Aorta (tissue), 5 donors: ENCODE results near the gene RNF141. TPM values are rescaled to one million over a fixed set of nuclear protein-coding genes. Genes with fewer than 3 reads are reported as not detected.

Experiments
- ATAC-seq: fragments of 200-7000 bp; cut with Tn5 transposase; one replicate; pipeline ENCODE4 v1.9.1; 2022; ENCODE audit warnings: moderate library complexity; ENCODE audit not compliant: low FRiP score
- DNase-seq, 2 donors: peaks; one replicate each; pipeline ENCODE4 v3.0.0-alpha.2; 2020
- H3K27ac ChIP-seq, 2 donors: one replicate each; pipeline ENCODE4 v1.5.1; 2013; ENCODE audit warnings: low read length in 2 of 2, mild to moderate bottlenecking in 2 of 2, moderate library complexity in 2 of 2, control low read depth in 1 of 2, inconsistent platforms in 1 of 2, low read depth in 1 of 2
- H3K27me3 ChIP-seq, 2 donors: one replicate each; pipeline ENCODE4 v1.6.1; 2013; ENCODE audit warnings: control low read depth in 1 of 2, low read length in 1 of 2, mild to moderate bottlenecking in 1 of 2, moderate library complexity in 1 of 2; ENCODE audit not compliant: insufficient read depth in 2 of 2, control insufficient read depth in 1 of 2
- H3K36me3 ChIP-seq, 2 donors: one replicate each; pipeline ENCODE4 v1.6.1; 2013; ENCODE audit warnings: control low read depth in 1 of 2, low read length in 1 of 2, mild to moderate bottlenecking in 1 of 2; ENCODE audit not compliant: insufficient read depth in 2 of 2, control insufficient read depth in 1 of 2
- H3K4me1 ChIP-seq, 2 donors: one replicate each; pipeline ENCODE4 v1.6.1; 2013; ENCODE audit warnings: low read length in 2 of 2, control low read depth in 1 of 2, mild to moderate bottlenecking in 1 of 2, moderate library complexity in 1 of 2; ENCODE audit not compliant: insufficient read depth in 2 of 2, control insufficient read depth in 1 of 2
- H3K4me3 ChIP-seq, 2 donors: one replicate each; pipeline ENCODE4 v1.5.1; 2013; ENCODE audit warnings: low read length in 2 of 2, control low read depth in 1 of 2, mild to moderate bottlenecking in 1 of 2
- H3K9me3 ChIP-seq: one replicate; pipeline ENCODE4 v1.6.1; 2013; ENCODE audit warnings: mild to moderate bottlenecking, low read length; ENCODE audit not compliant: control insufficient read depth
- WGBS, 2 donors: extraction: QIAGEN DNeasy Blood & Tissue Kit; methylation state at CpG; one replicate each; pipeline ENCODE4 v1.1.7; 2013; 5-methylcytosine and 5-hydroxymethylcytosine counted together
- intact Hi-C, 2 donors: fragments of 100-400 bp; cut with DNase I; formaldehyde crosslinking; loops; one replicate each; pipeline versions ENCODE4 v1.14.2 to v1.15.0; 2022
- polyA plus RNA-seq, 2 donors: library from polyadenylated mRNA; stranded (reverse); fragments of 200-250 nt; gene quantifications; one replicate each; pipeline ENCODE4 v1.2.3, GENCODE V29; 2013
- total RNA-seq, 2 donors: library from RNA; stranded (reverse); fragmentation: NEBNext Ultra II Directional; extraction: Animal tissue kit (Norgen Biotek cat#: 25700); gene quantifications; one replicate each; pipeline ENCODE4 v1.2.1, GENCODE V29; 2021
- donor health status: healthy with polysubstance abuse.
- donor health status: Bipolar disorder and iron deficiency.
- donor health status: DM: no; HTN: no; CAD: no.
- donor health status: DM: no; HTN: no; CAD: no.
- donor health status: DM: yes; HTN: yes; CAD: no.

RNF141 gene
- total and polyA plus RNA-seq, 4 donors = 20.5 to 61.6 (median 51.1) TPM

DNA sequence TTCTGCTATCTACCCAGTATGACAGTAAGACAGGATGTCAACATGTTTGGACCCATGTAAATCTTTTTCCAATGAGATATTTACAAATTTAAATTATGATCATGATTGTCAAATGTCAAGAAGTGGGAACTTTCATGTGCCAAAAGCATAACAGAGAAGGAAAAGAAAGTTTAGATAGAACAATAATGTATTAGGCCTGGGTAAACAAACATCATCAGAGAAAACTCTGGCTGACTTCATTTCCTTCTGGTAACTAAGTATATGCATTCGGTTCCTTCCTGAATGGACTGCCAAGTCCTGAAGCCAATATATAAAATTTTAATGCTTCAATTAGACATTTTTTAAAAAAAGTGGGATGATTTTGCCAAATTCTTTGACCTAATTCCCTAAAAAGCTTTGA, 16.5 kb downstream of the RNF141 start:
- peaks cover 8 to 9% of the 10 kb centered on the region in 2 donors for H3K4me1 ChIP-seq
- 9 to 15% methylated on average over 1 of the region's 1 CpG for WGBS, 2 donors
- peaks cover 0 to 4% of the 10 kb centered on the region in 2 donors for H3K36me3 ChIP-seq
- no peaks in the 10 kb centered on the region for H3K27me3 ChIP-seq
- ATAC-seq (no peak), DNase-seq (no peak)
- H3K4me3 ChIP-seq = no peak overlapping the region
- intact Hi-C loops = no loop called here
- no peaks in the 10 kb centered on the region for H3K9me3 ChIP-seq
- H3K27ac ChIP-seq = no peak overlapping the region

DNA sequence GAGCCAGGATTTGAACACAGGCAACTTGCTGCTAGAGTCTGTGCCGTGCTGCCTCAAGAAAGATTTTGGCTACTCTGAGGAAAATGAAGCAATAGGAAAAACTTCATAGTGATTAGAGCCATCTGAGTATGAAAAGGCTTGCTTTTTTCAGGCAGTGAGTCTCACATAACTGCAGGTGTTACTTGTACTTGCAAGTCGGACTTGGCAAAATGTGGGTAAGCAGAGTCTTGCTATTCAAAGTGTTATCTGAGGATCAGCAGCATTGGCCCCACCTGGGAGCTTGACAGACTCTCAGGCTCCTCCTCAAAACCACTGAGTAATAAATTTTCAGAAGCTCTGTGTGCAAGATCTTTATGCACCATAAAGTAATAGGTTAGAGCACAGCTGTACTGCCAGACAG, 18.1 kb downstream of the RNF141 start:
- intact Hi-C loops = no loop called here
- 6 to 8% methylated on average over 2 of the region's 2 CpGs for WGBS, 2 donors
- H3K36me3 ChIP-seq = peaks cover 0 to 4% of the 10 kb centered on the region in 2 donors

DNA sequence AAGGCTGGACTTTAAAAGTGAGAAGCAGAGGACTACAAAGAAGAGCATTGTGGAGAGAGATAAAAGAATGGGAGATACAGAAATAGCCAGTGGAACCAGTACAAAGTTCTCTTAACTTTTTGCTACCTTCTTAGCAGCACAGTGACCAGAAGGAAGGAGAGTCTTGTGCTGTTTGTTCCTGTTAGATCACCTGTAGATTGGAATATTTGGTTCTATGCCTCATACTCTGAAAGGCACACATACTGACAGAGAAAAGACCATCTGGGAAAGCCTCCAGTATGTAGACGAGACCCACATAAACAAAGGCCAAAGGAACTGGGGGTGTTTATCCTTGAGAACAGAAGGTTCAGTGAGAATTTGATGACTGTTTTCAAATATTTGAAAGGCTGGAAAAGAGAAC, 18.7 kb downstream of the RNF141 start:
- no peak for DNase-seq
- Histone ChIP-seq H3K36me3 (peaks cover 0 to 4% of the 10 kb centered on the region in 2 donors), H3K27me3 (no peaks in the 10 kb centered on the region), H3K4me3 (no peak overlapping the region), H3K9me3 (no peaks in the 10 kb centered on the region), H3K4me1 (peaks cover 6 to 9% of the 10 kb centered on the region in 2 donors), H3K27ac (peak overlapping the region; percentile 30 to 88)
- ATAC-seq = no peak
- 2 to 13% methylated on average over 1 of the region's 1 CpG for WGBS, 2 donors
- intact Hi-C loops = no loop called here

More for the DNA sequence above, 18.1 kb downstream of the RNF141 start:
- H3K27me3 ChIP-seq = no peaks in the 10 kb centered on the region
- DNase-seq = no peak
- no peak overlapping the region for H3K4me3 ChIP-seq
- peaks cover 8 to 9% of the 10 kb centered on the region in 2 donors for H3K4me1 ChIP-seq
- no peaks in the 10 kb centered on the region for H3K9me3 ChIP-seq
- H3K27ac ChIP-seq = peak overlapping the region; percentile 72 to 84
- ATAC-seq = no peak

DNA sequence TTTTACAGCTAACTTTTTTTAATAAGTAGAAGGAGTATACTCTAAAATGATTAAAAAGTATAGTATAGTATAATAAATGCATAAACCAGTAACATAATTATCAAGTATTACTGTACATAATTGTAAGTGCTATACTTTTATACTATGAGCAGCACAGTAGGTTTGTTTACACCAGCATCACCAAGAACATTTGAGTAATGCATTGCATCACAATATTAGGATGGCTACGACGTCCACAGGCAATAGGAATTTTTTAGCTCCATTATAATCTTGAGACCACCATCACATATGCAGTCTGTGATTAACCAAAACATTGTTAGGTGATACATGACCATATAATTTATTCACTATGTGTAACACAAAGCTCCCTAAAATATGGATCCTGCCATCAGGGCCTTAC, 20.4 kb downstream of the RNF141 start:
- ATAC-seq = no peak
- no peak for DNase-seq
- Histone ChIP-seq H3K27me3 (no peaks in the 10 kb centered on the region), H3K4me3 (no peak overlapping the region), H3K27ac (no peak overlapping the region), H3K36me3 (peaks cover 0 to 4% of the 10 kb centered on the region in 2 donors), H3K9me3 (no peaks in the 10 kb centered on the region), H3K4me1 (peaks cover 6 to 9% of the 10 kb centered on the region in 2 donors)
- WGBS, 2 donors = 90 to 96% methylated on average over 2 of the region's 2 CpGs
- intact Hi-C loops = no loop called here

DNA sequence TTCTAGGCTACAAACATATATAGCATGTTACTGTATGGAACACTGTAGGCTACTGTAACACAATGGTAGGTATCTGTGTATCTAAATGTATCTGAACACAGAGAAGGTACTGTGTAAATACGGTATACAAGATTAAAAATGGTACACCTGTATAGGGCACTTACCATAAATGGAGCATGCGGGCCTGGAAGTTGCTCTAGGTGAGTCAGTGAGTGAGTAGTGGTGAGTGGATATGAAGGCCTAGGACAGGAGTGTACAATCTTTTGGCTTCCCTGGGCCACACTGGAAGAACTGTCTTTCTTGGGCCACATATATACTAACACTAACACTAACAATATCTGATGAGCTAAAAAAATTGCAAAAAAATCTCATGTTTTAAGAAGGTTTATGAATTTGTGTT, 21.4 kb downstream of the RNF141 start:
- Histone ChIP-seq H3K9me3 (no peaks in the 10 kb centered on the region), H3K27ac (no peak overlapping the region), H3K4me3 (no peak overlapping the region), H3K27me3 (no peaks in the 10 kb centered on the region), H3K4me1 (peaks cover 8 to 12% of the 10 kb centered on the region in 2 donors), H3K36me3 (peaks cover 0 to 4% of the 10 kb centered on the region in 2 donors)
- ATAC-seq (no peak), DNase-seq (no peak)
- intact Hi-C loops = loop anchor here (5.0 to 10.0 kb wide), 2 partner anchors 115 to 218 kb away; no protein-coding TSS in a partner anchor
- WGBS, 2 donors = 97 to 100% methylated on average over 2 of the region's 2 CpGs

DNA sequence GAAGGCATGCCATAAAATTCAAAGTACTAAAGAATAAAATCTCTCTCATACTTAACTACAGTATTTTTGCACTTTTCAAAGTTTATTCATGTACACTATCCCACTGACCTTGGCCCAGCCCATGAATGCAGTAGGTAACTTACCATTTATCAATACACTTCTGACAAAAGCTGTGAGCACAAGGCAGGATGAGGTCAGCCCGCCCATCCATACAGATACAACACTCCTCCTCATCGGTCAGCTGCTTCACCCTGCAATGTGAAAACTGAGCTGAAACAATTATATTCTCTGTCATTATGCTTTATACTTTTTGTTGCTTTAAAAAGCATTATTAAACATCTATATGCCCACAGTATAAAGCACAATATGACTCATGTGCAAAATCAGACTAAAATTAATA, 22.1 kb downstream of the RNF141 start:
- no peaks in the 10 kb centered on the region for H3K27me3 ChIP-seq
- WGBS, 2 donors = 93 to 97% methylated on average over 2 of the region's 2 CpGs
- no peak overlapping the region for H3K4me3 ChIP-seq
- H3K9me3 ChIP-seq = no peaks in the 10 kb centered on the region
- no peak for DNase-seq
- H3K36me3 ChIP-seq = peaks cover 0 to 4% of the 10 kb centered on the region in 2 donors
- no peak for ATAC-seq
- H3K4me1 ChIP-seq = peaks cover 8 to 12% of the 10 kb centered on the region in 2 donors
- intact Hi-C loops = loop anchor here (5.0 to 10.0 kb wide), 2 partner anchors 114 to 218 kb away; no protein-coding TSS in a partner anchor
- no peak overlapping the region for H3K27ac ChIP-seq

DNA sequence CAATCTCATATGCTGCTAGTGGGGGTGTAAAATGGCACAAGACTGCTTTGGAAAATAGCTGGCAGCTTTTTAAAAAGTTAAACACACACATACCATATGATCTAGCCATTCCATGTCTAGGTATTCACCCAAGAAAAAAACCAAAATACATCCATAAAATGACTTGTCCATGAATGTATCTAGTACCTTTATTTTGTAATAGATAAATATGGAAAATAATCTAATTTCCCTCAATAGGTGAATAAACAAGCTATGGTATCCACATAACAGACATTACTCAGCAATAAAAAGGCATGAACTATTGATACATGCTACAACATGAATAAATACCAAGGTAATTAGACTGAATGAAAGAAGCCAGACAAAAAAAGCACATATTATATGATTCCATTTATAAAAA, 22.9 kb downstream of the RNF141 start:
- H3K27me3 ChIP-seq = no peaks in the 10 kb centered on the region
- peaks cover 0 to 4% of the 10 kb centered on the region in 2 donors for H3K36me3 ChIP-seq

DNA sequence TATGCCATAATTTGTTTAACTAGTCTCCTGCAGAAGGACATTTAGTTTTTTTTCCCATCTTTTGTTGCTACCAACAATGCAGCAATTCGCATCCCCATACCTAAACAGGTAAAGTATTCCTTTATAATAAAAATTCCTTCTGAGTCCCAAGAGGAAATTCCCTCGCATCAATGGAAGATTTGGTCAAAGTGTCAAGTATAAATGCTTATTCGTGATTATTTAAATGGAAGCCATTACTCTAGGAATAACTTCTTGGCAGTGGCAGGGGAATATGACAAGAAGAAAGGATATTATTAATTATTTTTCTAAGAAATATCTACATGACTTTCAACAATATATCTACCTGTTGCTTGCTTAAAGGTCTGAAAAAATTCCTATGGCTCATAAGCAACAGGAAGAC, 25.6 kb downstream of the RNF141 start:
- WGBS, 2 donors = 67 to 73% methylated on average over 3 of the region's 3 CpGs
- H3K4me3 ChIP-seq = no peak overlapping the region
- H3K27ac ChIP-seq = no peak overlapping the region
- H3K9me3 ChIP-seq = no peaks in the 10 kb centered on the region
- H3K27me3 ChIP-seq = no peaks in the 10 kb centered on the region
- no peak for DNase-seq
- H3K36me3 ChIP-seq = peaks cover 0 to 2% of the 10 kb centered on the region in 2 donors
- intact Hi-C loops = loop anchor here (5.0 to 10.0 kb wide), 2 partner anchors 111 to 222 kb away; no protein-coding TSS in a partner anchor
- H3K4me1 ChIP-seq = peaks cover 4 to 8% of the 10 kb centered on the region in 2 donors
- ATAC-seq = no peak

More for the DNA sequence above, 22.9 kb downstream of the RNF141 start:
- DNase-seq (no peak), ATAC-seq (no peak)
- H3K4me1 ChIP-seq = peaks cover 8 to 12% of the 10 kb centered on the region in 2 donors
- no peaks in the 10 kb centered on the region for H3K9me3 ChIP-seq
- no peak overlapping the region for H3K4me3 ChIP-seq
- intact Hi-C loops = loop anchor here (5.0 to 10.0 kb wide), 2 partner anchors 113 to 219 kb away; no protein-coding TSS in a partner anchor
- no peak overlapping the region for H3K27ac ChIP-seq

DNA sequence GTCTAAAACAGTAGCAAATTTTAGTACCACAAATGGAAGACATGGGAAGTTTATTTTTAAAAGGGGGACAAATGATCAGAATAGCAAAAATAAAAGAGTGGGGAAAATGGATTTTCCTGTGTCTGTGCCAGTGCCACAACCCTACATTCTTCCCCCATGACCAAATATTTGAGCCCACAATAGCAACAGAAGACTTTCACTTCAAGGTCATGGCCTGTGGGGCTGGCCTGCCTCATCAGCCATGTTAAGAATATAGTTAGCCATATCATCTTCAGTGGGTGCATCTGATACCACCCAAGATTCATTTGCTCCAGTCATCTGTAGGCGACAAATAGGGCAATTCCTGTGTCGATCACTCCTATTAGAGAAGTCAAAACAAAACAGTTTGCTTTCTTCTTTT, 26.3 kb downstream of the RNF141 start:
- H3K9me3 ChIP-seq = no peaks in the 10 kb centered on the region
- H3K36me3 ChIP-seq = peaks cover 0 to 2% of the 10 kb centered on the region in 2 donors
- H3K27ac ChIP-seq = peak overlapping the region in 1 of 2 donors; percentile 67
- H3K4me3 ChIP-seq = no peak overlapping the region
- no peaks in the 10 kb centered on the region for H3K27me3 ChIP-seq
- 81% methylated on average over 2 of the region's 2 CpGs for WGBS, 2 donors
- peaks cover 4 to 8% of the 10 kb centered on the region in 2 donors for H3K4me1 ChIP-seq
- ATAC-seq = no peak
- intact Hi-C loops = loop anchor here (5.0 to 10.0 kb wide), 2 partner anchors 110 to 223 kb away; no protein-coding TSS in a partner anchor
- DNase-seq = no peak
